DLD1 (cell line): ENCODE measurements around the gene PPP2R5D.
"Not testable (repeated sequence)": the region's sequence is repeated elsewhere in the genome, so short reads cannot be mapped to it uniquely, and the experiment has no call there.

ENCODE experiments used
- in situ Hi-C: cut with HindIII; loops from 2 replicates; pipeline ENCODE4 v1.10.0; 2017; ENCODE audit warnings: low sequenced_read_pairs

The PPP2R5D gene

DNA sequence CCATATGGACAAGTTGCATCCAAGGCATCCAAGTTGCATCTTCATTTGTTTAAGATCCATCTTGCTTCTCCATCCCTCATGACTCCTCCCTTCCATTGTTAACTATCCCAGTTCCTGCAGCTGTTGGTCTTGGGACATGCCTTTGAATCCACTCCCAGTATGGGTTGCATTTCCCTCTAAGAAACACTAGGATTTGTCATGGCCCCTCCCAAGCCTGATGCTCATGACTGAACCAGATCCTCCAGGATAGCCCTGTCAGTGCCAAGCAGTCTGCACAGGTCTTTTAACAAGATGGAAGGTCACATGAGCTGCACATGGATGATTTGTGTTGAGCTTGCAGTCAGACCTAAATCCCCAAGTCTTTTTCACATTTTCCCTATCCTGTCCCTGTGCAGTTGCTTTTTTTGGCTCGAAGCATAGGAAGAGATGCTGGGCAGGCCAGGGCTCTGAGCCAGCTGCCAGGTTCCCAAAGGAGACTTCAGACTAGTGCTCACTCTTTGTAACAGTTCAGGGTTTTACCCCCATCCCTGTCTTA is 4.2 kb downstream of the PPP2R5D start:
- in situ Hi-C loops: no loop called here

DNA sequence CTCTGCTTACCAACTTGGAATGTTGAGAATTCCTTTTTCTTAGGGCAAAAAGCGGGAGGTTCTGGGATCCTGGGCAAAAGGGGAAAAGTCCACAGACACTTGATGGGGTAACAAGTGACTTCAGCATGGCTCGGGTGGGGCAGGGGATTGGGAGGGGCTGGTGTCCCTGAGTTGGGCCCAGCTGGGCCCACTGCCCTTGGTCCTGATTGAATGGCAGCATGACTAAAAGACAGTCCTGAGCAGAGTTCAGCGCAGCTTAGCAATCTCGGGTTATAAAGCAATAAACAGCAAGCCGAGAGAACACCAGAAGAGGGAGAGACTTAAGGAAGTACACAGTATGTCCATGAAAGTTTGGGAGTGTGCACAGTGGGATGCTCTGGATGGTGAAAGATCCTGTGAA is 5.6 kb downstream of the PPP2R5D start:
- in situ Hi-C loops: no loop called here

- in situ Hi-C loops: no loop called here
These were observed 9.1 kb downstream of the PPP2R5D start for GRCh38 chr6:42993445-42993844.

DNA sequence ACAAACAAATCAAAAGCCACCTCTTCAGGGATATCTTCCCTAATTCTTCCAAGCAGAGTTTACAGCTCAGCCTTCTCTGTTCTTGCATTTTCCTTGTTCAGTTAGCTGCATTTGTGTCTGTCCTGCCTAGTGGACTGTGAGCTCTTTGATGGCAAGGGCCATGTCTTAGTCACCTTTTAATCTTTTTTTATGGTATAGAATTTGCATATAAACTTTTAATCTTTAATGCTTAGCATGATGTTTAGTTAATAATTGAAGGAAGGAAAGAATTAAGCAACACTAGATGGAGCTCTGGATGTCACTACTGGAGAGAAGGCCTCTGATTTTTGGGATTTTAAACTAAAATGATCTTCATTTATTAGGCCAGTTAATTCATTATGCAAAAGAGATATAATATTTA is 12.1 kb downstream of the PPP2R5D start:
- in situ Hi-C loops: no loop called here

- in situ Hi-C loops: not testable (repeated sequence)
These were observed 13.8 kb downstream of the PPP2R5D start for GRCh38 chr6:42998205-42998604.

DNA sequence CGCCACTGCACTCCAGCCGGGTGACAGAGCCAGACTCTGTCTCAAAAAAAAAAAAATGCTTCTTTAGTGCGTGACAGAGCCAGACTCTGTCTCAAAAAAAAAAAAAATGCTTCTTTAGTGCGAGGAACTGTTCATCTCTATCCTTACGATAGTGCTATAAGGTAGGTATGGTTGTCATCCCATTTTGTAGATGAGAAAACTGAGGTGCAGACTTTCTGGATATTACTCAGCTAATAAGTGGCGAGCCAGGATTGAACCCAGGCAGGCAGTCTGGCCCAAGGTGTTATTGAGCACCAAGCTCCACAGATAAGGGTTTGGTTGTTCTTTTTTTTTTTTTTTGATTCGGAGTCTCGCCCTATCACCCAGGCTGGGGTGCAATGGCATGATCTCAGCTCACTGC is 17.5 kb downstream of the PPP2R5D start:
- in situ Hi-C loops: no loop called here

DNA sequence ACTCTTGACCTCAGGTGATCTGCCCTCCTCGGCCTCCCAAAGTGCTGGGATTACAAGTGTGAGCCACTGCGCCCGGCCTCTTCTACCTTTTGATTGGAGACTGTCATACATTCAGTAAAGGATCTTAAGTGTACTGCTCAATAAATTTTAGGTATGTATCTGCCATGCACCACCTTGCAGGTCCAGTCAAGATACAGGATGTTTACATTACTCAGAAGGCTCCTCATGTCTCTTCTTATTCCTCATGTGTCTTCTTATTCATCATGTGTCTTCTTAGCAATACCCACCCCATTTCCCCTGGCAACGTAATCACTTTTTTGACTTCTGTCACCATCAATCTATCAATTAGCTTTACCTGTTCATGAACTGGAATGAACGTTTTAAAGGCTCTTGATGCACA is 21.5 kb downstream of the PPP2R5D start:
- in situ Hi-C loops: no loop called here

DNA sequence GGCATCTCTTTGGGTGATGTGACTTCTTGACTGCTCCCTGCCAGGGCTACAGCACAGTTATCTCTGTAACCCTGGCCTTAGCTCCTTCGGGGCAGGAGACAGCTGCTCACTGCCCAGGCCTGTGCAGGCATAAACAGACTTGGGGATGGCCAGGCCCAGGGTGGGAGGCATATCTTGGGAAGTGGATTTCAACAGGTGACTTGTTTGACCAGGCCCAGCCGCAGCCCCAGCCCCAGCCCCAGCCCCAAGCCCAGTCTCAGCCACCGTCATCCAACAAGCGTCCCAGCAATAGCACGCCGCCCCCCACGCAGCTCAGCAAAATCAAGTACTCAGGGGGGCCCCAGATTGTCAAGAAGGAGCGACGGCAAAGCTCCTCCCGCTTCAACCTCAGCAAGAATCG is 21.9 kb downstream of the PPP2R5D start:
- in situ Hi-C loops: no loop called here

GRCh38 chr6:43007126-43007525 is 22.8 kb downstream of the PPP2R5D start:
- in situ Hi-C loops: no loop called here

GRCh38 chr6:43009124-43009523 is 24.8 kb downstream of the PPP2R5D start:
- in situ Hi-C loops: no loop called here

- in situ Hi-C loops: no loop called here
These were observed 26.8 kb downstream of the PPP2R5D start for GRCh38 chr6:43011207-43011606.

GRCh38 chr6:43012364-43012763 is 28.0 kb downstream of the PPP2R5D start:
- in situ Hi-C loops: no loop called here

- in situ Hi-C loops: no loop called here
These were observed 28.9 kb downstream of the PPP2R5D start for GRCh38 chr6:43013097-43013842.

- in situ Hi-C loops: no loop called here
These were observed 29.6 kb downstream of the PPP2R5D start, which contains the start of the genes KLHDC3 and MEA1 for GRCh38 chr6:43013843-43014433. Gene KLHDC3 (plus strand): TSS chr6:43014249. CDS start chr6:43017193, 2,944 bp downstream. Gene MEA1 (minus strand): TSS chr6:43013946. CDS start chr6:43013813, 133 bp downstream.

DNA sequence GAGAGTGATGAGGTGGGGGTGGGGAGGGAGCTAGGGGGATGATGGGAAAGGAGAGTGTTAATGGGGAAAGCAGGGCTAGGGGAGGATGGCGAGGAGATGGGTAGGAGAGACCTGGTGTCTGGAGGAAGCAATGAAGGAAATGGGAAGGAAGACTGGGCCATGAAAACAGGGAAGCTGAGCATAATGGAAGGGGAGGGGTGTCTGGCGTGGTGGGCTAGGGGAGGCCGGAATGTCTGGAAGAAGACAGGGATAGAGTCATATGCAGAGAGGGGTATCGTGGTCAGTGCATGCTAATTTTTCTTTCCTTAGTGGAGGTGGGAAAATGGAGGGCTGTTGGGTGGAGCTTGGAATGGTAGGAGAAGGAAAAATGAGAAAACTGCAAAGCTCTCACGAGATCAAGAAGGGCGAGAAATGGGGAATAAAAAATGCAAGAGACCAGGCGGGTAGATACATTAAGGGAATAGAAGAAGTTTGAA is 30.1 kb downstream of the PPP2R5D start:
- in situ Hi-C loops: no loop called here

DNA sequence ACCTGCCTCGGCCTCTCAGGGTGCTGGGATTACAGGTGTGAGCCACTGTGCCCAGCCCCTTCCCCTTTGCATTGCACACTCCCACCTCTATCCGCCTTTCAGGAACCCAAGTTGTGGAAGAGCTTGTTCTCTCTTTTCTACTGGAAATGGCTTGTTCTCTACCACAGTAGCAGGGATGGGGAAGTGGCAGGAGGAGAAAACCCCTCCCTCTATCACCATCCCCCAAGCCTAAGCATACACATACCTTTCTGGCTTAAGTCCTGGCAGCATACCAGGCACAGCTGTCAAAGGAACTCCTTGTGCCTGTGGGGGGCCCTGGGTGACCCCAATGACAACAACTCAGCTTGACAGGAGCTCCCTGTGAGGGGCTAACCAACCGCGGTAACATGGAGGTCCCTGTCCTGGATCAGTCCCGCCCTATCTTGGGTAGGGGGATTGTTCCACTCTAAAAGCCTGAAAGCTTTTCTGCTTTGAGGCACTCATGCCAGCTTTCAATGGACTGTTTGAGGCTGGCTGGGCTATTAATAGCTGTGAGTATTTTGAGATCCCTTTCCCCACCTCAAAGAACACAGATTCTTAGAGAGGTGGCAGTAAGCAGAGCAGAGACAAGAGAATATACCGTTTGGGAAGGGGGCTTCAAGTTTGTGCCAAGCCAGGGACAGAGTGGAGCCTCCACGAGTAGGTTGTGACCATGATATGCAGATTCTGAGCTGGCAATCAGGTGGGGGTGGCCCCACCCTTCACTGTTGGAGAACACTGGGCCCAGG is 32.0 kb downstream of the PPP2R5D start:
- in situ Hi-C loops: no loop called here

DNA sequence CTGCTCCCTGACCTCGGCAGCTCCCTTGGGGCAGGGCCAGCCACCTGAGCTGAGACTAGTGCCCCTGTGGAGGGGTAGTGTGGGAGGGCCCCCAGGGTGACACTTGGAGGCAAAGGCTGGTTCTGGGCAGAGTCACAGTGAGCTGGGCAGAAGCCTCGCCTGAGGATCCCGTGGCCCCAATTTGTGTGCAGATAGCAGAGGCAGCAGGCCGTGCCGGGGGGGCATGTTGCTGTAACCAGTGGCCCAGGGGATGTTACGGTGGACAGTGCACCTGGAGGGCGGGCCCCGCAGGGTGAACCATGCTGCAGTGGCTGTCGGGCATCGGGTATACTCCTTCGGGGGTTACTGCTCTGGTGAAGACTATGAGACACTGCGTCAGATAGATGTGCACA is 32.6 kb downstream of the PPP2R5D start:
- in situ Hi-C loops: no loop called here

- in situ Hi-C loops: no loop called here
These were observed 34.8 kb downstream of the PPP2R5D start for GRCh38 chr6:43019152-43019551.

DNA sequence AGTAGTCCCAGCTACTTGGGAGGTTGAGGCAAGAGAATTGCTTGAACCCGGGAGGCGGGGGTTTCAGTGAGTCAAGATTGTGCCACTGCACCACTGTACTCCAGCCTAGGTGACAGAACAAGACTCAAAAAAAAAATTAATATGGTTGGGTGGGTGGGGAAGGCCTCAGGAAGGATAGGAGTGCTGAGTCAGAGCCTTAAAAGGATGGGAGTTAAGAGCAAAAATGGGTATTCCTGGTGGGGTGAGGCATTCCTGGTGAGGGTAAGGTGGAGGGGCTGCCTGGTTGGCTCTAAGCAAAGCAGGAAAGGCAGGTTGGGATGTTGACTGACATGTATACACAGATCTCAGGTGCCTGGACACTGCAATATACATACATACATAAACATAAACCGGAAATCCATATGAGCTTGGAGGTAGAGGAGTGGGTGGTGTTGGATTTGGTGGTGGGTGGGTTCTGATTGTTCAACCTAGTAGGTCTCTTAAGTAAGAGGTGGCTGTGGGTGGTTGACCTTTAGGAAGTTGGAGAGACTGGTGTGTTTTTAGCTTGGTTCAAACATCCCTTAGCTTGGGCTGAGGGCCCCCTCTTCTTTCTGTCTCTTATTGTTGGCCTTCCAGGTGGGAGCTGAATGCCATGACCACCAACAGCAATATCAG is 35.8 kb downstream of the PPP2R5D start:
- in situ Hi-C loops: no loop called here

GRCh38 chr6:43020847-43021246 is 36.5 kb downstream of the PPP2R5D start:
- in situ Hi-C loops: no loop called here
